ENCODE data around the gene PRSS57. TPM values are rescaled to one million over a fixed set of nuclear protein-coding genes. Genes with fewer than 3 reads are reported as not detected.

The PRSS57 gene
- polyA plus RNA-seq, 1 of the 3 experiments (the other 2 are of a cell fraction): not detected

DNA sequence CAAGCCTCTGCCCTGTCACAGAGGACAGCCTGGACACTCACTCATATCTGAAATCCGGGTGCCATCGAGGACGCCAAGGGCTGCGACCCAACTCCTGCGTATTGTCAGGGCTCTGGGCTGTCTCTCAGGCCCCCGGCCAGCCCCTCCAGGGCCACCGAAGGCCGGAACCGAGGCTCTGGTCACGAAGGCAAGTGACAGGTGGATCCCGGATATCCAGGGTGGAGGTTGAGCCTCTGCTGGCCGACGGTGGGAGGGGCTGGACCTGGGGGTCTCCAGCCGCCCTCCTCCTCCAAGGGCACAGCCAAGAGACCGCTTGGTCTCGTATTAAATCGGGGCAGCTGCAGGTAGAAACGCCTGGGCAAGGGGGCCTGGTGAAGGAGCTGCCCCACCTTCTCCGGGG is 37.6 kb downstream of the PRSS57 start:
- Histone ChIP-seq H4K20me1 (ENCODE audit: insufficient read depth) (peaks cover 98% of the 10 kb centered on the region), H3K36me3 (replicated peaks in 1 of 2; ENCODE audit: control insufficient read depth in 1 of 2, insufficient read depth in 2 of 2, low read length in 1 of 2) (peaks cover 0 to 16% of the 10 kb centered on the region in 2 experiments), H3K9me2 (no peaks in the 10 kb centered on the region), H3K27ac (ENCODE audit: low read depth in 2 of 2, low read length in 1 of 2) (no peak overlapping the region), H3K27me3 (ENCODE audit: insufficient read depth) (no peaks in the 10 kb centered on the region), H3K9ac (no peak overlapping the region), H3F3A (replicated peaks; ENCODE audit: insufficient read depth) (no peaks in the 10 kb centered on the region), H2AFZ (ENCODE audit: low read depth) (no peak overlapping the region), H3K4me2 (no peak overlapping the region), H3K4me1 (ENCODE audit: control insufficient read depth in 1 of 2, insufficient read depth in 2 of 2, low read depth in 1 of 2, low read length in 1 of 2) (peaks cover 7 to 22% of the 10 kb centered on the region in 2 experiments; a peak in 2 of 4 replicates), H3K9me3 (no peaks in the 10 kb centered on the region), H3K79me2 (ENCODE audit: insufficient read depth) (peaks cover 100% of the 10 kb centered on the region), H3K4me3 (ENCODE audit: low read depth in 2 of 2, low read length in 1 of 2) (no peak overlapping the region)
- WGBS (ENCODE audit: low lambda C conversion rate): 96% methylated on average over 11 of the region's 19 CpGs
- TF ChIP-seq NFIC (IDR thresholded peaks at IDR 0.05; ENCODE audit: borderline replicate concordance) (no peak), REST (IDR thresholded peaks at IDR 0.05; ENCODE audit: low read depth, low read length) (no peak)
- ChIA-PET CTCF (interaction anchor here (2.4 kb wide), 1 partner anchor 73 kb away, joined by 6 read pairs; no protein-coding TSS in a partner anchor), POLR2A (no interaction called here)
- no peak for DNase-seq

GRCh38 chr19:656751-657559 is 38.3 kb downstream of the PRSS57 start:
- CTCF ChIA-PET: interaction anchor here (0.6 to 2.4 kb wide), 4 partner anchors 19 to 77 kb away, joined by 3 to 6 read pairs (median 4); no protein-coding TSS in a partner anchor
- peaks cover 99% of the 10 kb centered on the region for H4K20me1 ChIP-seq (ENCODE audit: insufficient read depth)

More at GRCh38 chr19:656751-657559, 38.3 kb downstream of the PRSS57 start:
- no peak for DNase-seq
- TF ChIP-seq, protein P1, sequence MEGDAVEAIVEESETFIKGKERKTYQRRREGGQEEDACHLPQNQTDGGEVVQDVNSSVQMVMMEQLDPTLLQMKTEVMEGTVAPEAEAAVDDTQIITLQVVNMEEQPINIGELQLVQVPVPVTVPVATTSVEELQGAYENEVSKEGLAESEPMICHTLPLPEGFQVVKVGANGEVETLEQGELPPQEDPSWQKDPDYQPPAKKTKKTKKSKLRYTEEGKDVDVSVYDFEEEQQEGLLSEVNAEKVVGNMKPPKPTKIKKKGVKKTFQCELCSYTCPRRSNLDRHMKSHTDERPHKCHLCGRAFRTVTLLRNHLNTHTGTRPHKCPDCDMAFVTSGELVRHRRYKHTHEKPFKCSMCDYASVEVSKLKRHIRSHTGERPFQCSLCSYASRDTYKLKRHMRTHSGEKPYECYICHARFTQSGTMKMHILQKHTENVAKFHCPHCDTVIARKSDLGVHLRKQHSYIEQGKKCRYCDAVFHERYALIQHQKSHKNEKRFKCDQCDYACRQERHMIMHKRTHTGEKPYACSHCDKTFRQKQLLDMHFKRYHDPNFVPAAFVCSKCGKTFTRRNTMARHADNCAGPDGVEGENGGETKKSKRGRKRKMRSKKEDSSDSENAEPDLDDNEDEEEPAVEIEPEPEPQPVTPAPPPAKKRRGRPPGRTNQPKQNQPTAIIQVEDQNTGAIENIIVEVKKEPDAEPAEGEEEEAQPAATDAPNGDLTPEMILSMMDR (IDR thresholded peaks at IDR 0.05): no peak
- TF ChIP-seq REST (IDR thresholded peaks at IDR 0.05; ENCODE audit: low read depth, low read length): no peak
- Histone ChIP-seq H3K27ac (ENCODE audit: low read depth in 2 of 2, low read length in 1 of 2) (no peak overlapping the region), H3K9ac (no peak overlapping the region), H3K4me1 (ENCODE audit: control insufficient read depth in 1 of 2, insufficient read depth in 2 of 2, low read depth in 1 of 2, low read length in 1 of 2) (peaks cover 7 to 22% of the 10 kb centered on the region in 2 experiments; a peak in 2 of 4 replicates), H3K36me3 (replicated peaks in 1 of 2; ENCODE audit: control insufficient read depth in 1 of 2, insufficient read depth in 2 of 2, low read length in 1 of 2) (peaks cover 0 to 21% of the 10 kb centered on the region in 2 experiments), H3K79me2 (ENCODE audit: insufficient read depth) (peaks cover 100% of the 10 kb centered on the region), H3K4me3 (ENCODE audit: low read depth in 2 of 2, low read length in 1 of 2) (no peak overlapping the region), H2AFZ (ENCODE audit: low read depth) (no peak overlapping the region), H3K4me2 (no peak overlapping the region), H3K9me2 (no peaks in the 10 kb centered on the region), H3K9me3 (no peaks in the 10 kb centered on the region), H3K27me3 (ENCODE audit: insufficient read depth) (no peaks in the 10 kb centered on the region), H3F3A (replicated peaks; ENCODE audit: insufficient read depth) (no peaks in the 10 kb centered on the region)
- POLR2A ChIA-PET: no interaction called here
- WGBS (ENCODE audit: low lambda C conversion rate): 96% methylated on average over 15 of the region's 43 CpGs
